SK-N-SH (cell line): ENCODE data around the gene PRKCH. TPM values are rescaled to one million over a fixed set of nuclear protein-coding genes. Genes with fewer than 3 reads are reported as not detected.

ENCODE experiments used
- CTCF ChIA-PET: fragments of 300-600, 350-600 bp; formaldehyde crosslinking; extraction: SDS; loops from one replicate; lab custom pipeline; 2021; lab: Yijun Ruan, JAX
- POLR2A ChIA-PET: fragments of 350-600 bp; sonication (Branson Sonifier 250); formaldehyde crosslinking; extraction: SDS; loops from one replicate; lab custom pipeline; 2020; ENCODE audit warnings: antibody characterized with exemption, inconsistent platforms; lab: Yijun Ruan, JAX
- DNase-seq: peaks from one replicate; pipeline ENCODE4 v3.0.0; 2012
- H2AFZ ChIP-seq: fragments of 200-600 bp; sonication (generic); 2 replicates; pipeline ENCODE4 v1.8.1; 2016; ENCODE audit warnings: antibody characterized with exemption, mild to moderate bottlenecking, low read depth
- H3F3A ChIP-seq: fragments of 200-600 bp; sonication (generic); replicated peaks from 2 replicates; pipeline ENCODE3; 2016; ENCODE audit warnings: antibody characterized with exemption, mild to moderate bottlenecking; ENCODE audit not compliant: insufficient read depth
- H3K27ac ChIP-seq, 2 experiments: fragments of 200-500 bp in 1 of 2; fragments of 200-600 bp in 1 of 2; sonication (Bioruptor generic) in 1 of 2; sonication (generic), shearing (Covaris generic) in 1 of 2; 2 replicates each; pipeline versions ENCODE4 v1.5.1 to v1.6.1; 2014 to 2016; ENCODE audit warnings: low read depth in 2 of 2, inconsistent platforms in 1 of 2, low read length in 1 of 2, mild to moderate bottlenecking in 1 of 2, mixed read lengths in 1 of 2
- H3K27me3 ChIP-seq: fragments of 200-600 bp; sonication (generic), shearing (Covaris generic); 2 replicates; pipeline ENCODE4 v1.6.1; 2016; ENCODE audit warnings: mixed run types; ENCODE audit not compliant: insufficient read depth
- H3K36me3 ChIP-seq, 2 experiments: fragments of 200-500 bp in 1 of 2; fragments of 200-600 bp in 1 of 2; sonication (Bioruptor generic) in 1 of 2; sonication (generic) in 1 of 2; replicated peaks in 1 of 2; 2 replicates each; pipeline versions ENCODE3 to v1.5.1; 2014 to 2016; ENCODE audit warnings: low read length in 1 of 2, mild to moderate bottlenecking in 1 of 2; ENCODE audit not compliant: insufficient read depth in 2 of 2, control insufficient read depth in 1 of 2
- H3K4me1 ChIP-seq, 2 experiments: fragments of 200-500 bp in 1 of 2; fragments of 200-600 bp in 1 of 2; sonication (Bioruptor generic) in 1 of 2; sonication (generic), shearing (Covaris generic) in 1 of 2; 2 replicates each; pipeline versions ENCODE4 v1.5.1 to v1.6.1; 2014 to 2016; ENCODE audit warnings: low read depth in 1 of 2, low read length in 1 of 2, mixed run types in 1 of 2; ENCODE audit not compliant: insufficient read depth in 2 of 2, control insufficient read depth in 1 of 2
- H3K4me2 ChIP-seq: fragments of 200-600 bp; sonication (generic), shearing (Covaris generic); 2 replicates; pipeline ENCODE4 v1.6.1; 2017; ENCODE audit warnings: mixed run types
- H3K4me3 ChIP-seq, 2 experiments: fragments of 200-500 bp in 1 of 2; fragments of 200-600 bp in 1 of 2; sonication (Bioruptor generic) in 1 of 2; sonication (generic), shearing (Covaris generic) in 1 of 2; 2 replicates each; pipeline versions ENCODE4 v1.5.1 to v1.8.1; 2014 to 2016; ENCODE audit warnings: low read depth in 2 of 2, inconsistent platforms in 1 of 2, low read length in 1 of 2, mild to moderate bottlenecking in 1 of 2, mixed read lengths in 1 of 2, moderate library complexity in 1 of 2
- H3K79me2 ChIP-seq: fragments of 200-600 bp; sonication (generic); 2 replicates; pipeline ENCODE4 v1.8.1; 2017; ENCODE audit warnings: mild to moderate bottlenecking; ENCODE audit not compliant: insufficient read depth
- H3K9ac ChIP-seq: fragments of 200-600 bp; sonication (generic); 2 replicates; pipeline ENCODE4 v1.6.1; 2017; ENCODE audit warnings: mixed run types
- H3K9me2 ChIP-seq: fragments of 200-600 bp; sonication (generic); 2 replicates; pipeline ENCODE4 v1.6.1; 2017; ENCODE audit warnings: mixed run types
- H3K9me3 ChIP-seq: fragments of 200-600 bp; sonication (generic); 2 replicates; pipeline ENCODE4 v1.6.1; 2017; ENCODE audit warnings: mixed run types, mild to moderate bottlenecking, moderate library complexity
- H4K20me1 ChIP-seq: fragments of 200-600 bp; sonication (generic); 2 replicates; pipeline ENCODE4 v1.6.1; 2017; ENCODE audit warnings: mild to moderate bottlenecking, mixed run types; ENCODE audit not compliant: insufficient read depth
- CTCF ChIP-seq: fragments of 200-600 bp; sonication (generic); IDR thresholded peaks from 2 replicates; pipeline ENCODE4 v1.6.1; 2017; ENCODE audit warnings: antibody characterized with exemption, mild to moderate bottlenecking, moderate library complexity
- ELF1 ChIP-seq: IDR thresholded peaks from 2 replicates; pipeline ENCODE4 v1.4.0; 2012
- FOXJ3 ChIP-seq: sonication (generic); formaldehyde crosslinking; IDR thresholded peaks from 2 replicates; pipeline ENCODE4 v1.5.1; 2020; ENCODE audit warnings: mild to moderate bottlenecking, missing genetic modification reagents
- FOXM1 ChIP-seq: IDR thresholded peaks from 2 replicates; pipeline ENCODE4 v1.4.0; 2012; ENCODE audit warnings: low read depth, mild to moderate bottlenecking
- GABPA ChIP-seq: IDR thresholded peaks from 2 replicates; pipeline ENCODE4 v1.4.0; 2012; ENCODE audit warnings: low read depth, mild to moderate bottlenecking
- JUND ChIP-seq: IDR thresholded peaks from 2 replicates; pipeline ENCODE4 v1.4.0; 2012
- MEF2A ChIP-seq: IDR thresholded peaks from 2 replicates; pipeline ENCODE4 v1.4.0; 2012; ENCODE audit warnings: low read depth, borderline replicate concordance
- MXI1 ChIP-seq: IDR thresholded peaks from 2 replicates; pipeline ENCODE4 v1.6.1; 2012; ENCODE audit warnings: mild to moderate bottlenecking, low read depth, low read length, improper control_type of control experiment
- REST ChIP-seq: IDR thresholded peaks from 2 replicates; pipeline ENCODE4 v1.6.1; 2012; ENCODE audit warnings: mild to moderate bottlenecking, low read depth, low read length, moderate library complexity
- RXRA ChIP-seq: IDR thresholded peaks from 2 replicates; pipeline ENCODE4 v1.4.0; 2012; ENCODE audit warnings: low read depth, mild to moderate bottlenecking, borderline replicate concordance
- TCF12 ChIP-seq: IDR thresholded peaks from 2 replicates; pipeline ENCODE4 v1.4.0; 2012
- USF2 ChIP-seq: fragments of 150-350 bp; IDR thresholded peaks from 2 replicates; pipeline ENCODE4 v1.6.1; 2017; ENCODE audit warnings: antibody characterized with exemption, low read length, low read depth, borderline replicate concordance
- WGBS: methylation state at CpG from one replicate; pipeline ENCODE4 v1.1.6; 2017; ENCODE audit warnings: low lambda C conversion rate; 5-methylcytosine and 5-hydroxymethylcytosine counted together
- polyA plus RNA-seq, 3 experiments: library from polyadenylated mRNA; depleted of rRNA; stranded (reverse); fragments of >200 nt; gene quantifications; 2 replicates each; pipeline ENCODE4 v1.2.3, GENCODE V29; 2012
- TF ChIP-seq, protein P1 (sequence below): IDR thresholded peaks from 2 replicates; pipeline ENCODE4 v1.4.0; 2012; ENCODE audit warnings: low read depth, borderline replicate concordance
- TF ChIP-seq, protein P2 (sequence below): IDR thresholded peaks from 2 replicates; pipeline ENCODE4 v1.4.0; 2012; ENCODE audit warnings: low read depth, borderline replicate concordance

Gene PRKCH
- polyA plus RNA-seq, 1 of the 3 experiments (the other 2 are of a cell fraction) = 4.2 TPM

GRCh38 chr14:61589691-61590581, 268.6 kb downstream of the PRKCH start:
- H3K36me3 ChIP-seq = no peaks in the 10 kb centered on the region
- no peaks in the 10 kb centered on the region for H4K20me1 ChIP-seq
- H3K4me1 ChIP-seq = peaks cover 25 to 28% of the 10 kb centered on the region in 2 experiments
- ChIA-PET POLR2A (interaction anchor here (0.6 kb wide), 1 partner anchor 255 kb away, joined by 3 read pairs; no protein-coding TSS in a partner anchor), CTCF (interaction anchor here (0.6 to 1.7 kb wide), 3 partner anchors 17 to 146 kb away, joined by 3 to 5 read pairs (median 3); no protein-coding TSS in a partner anchor)
- H3K9me3 ChIP-seq = no peaks in the 10 kb centered on the region
- no peak overlapping the region for H3K4me3 ChIP-seq
- H3F3A ChIP-seq = peaks cover 35% of the 10 kb centered on the region
- H3K4me2 ChIP-seq = no peak overlapping the region
- DNase-seq = no peak
- no peak overlapping the region for H3K27ac ChIP-seq
- H3K27me3 ChIP-seq = no peaks in the 10 kb centered on the region
- no peaks in the 10 kb centered on the region for H3K9me2 ChIP-seq
- TF ChIP-seq RXRA = no peak
- no peak for TF ChIP-seq MXI1
- TF ChIP-seq ELF1 = no peak
- TF ChIP-seq REST = no peak
- no peak for TF ChIP-seq FOXM1
- no peak for TF ChIP-seq MEF2A
- TF ChIP-seq, protein P1, sequence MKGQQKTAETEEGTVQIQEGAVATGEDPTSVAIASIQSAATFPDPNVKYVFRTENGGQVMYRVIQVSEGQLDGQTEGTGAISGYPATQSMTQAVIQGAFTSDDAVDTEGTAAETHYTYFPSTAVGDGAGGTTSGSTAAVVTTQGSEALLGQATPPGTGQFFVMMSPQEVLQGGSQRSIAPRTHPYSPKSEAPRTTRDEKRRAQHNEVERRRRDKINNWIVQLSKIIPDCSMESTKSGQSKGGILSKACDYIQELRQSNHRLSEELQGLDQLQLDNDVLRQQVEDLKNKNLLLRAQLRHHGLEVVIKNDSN = no peak
- TF ChIP-seq GABPA = no peak
- TF ChIP-seq FOXJ3 (CRISPR knock-in tag) = no peak
- no peak for TF ChIP-seq USF2
- TF ChIP-seq, protein P2, sequence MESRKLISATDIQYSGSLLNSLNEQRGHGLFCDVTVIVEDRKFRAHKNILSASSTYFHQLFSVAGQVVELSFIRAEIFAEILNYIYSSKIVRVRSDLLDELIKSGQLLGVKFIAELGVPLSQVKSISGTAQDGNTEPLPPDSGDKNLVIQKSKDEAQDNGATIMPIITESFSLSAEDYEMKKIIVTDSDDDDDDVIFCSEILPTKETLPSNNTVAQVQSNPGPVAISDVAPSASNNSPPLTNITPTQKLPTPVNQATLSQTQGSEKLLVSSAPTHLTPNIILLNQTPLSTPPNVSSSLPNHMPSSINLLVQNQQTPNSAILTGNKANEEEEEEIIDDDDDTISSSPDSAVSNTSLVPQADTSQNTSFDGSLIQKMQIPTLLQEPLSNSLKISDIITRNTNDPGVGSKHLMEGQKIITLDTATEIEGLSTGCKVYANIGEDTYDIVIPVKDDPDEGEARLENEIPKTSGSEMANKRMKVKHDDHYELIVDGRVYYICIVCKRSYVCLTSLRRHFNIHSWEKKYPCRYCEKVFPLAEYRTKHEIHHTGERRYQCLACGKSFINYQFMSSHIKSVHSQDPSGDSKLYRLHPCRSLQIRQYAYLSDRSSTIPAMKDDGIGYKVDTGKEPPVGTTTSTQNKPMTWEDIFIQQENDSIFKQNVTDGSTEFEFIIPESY = no peak
- no peak for TF ChIP-seq CTCF
- no peak for TF ChIP-seq TCF12
- TF ChIP-seq JUND = no peak
- 94% methylated on average over 12 of the region's 12 CpGs for WGBS
- no peak overlapping the region for H2AFZ ChIP-seq
- no peak overlapping the region for H3K9ac ChIP-seq
- no peaks in the 10 kb centered on the region for H3K79me2 ChIP-seq
